Measurements from ENCODE around the gene SOWAHA.
"Not testable (repeated sequence)": the region's sequence is repeated elsewhere in the genome, so short reads cannot be mapped to it uniquely, and the experiment has no call there.

The SOWAHA gene

GRCh38 chr5:132853323-132853722 lies 40.2 kb downstream of the SOWAHA start:
- no peak for DNase-seq (ENCODE audit: low read depth, low spot score)

- no peak for DNase-seq (ENCODE audit: low read depth, low spot score)
These were observed 40.7 kb downstream of the SOWAHA start for GRCh38 chr5:132853790-132854189.

GRCh38 chr5:132854301-132854700 lies 41.2 kb downstream of the SOWAHA start:
- DNase-seq (ENCODE audit: low read depth, low spot score) = no peak

- DNase-seq (ENCODE audit: low read depth, low spot score) = not testable (repeated sequence)
These were observed 41.9 kb downstream of the SOWAHA start for GRCh38 chr5:132854992-132855391.

- no peak for DNase-seq (ENCODE audit: low read depth, low spot score)
These were observed 42.9 kb downstream of the SOWAHA start for GRCh38 chr5:132856011-132856410.

GRCh38 chr5:132859889-132860437 lies 46.9 kb downstream of the SOWAHA start:
- DNase-seq (ENCODE audit: low read depth, low spot score) = no peak

GRCh38 chr5:132860742-132861141 lies 47.6 kb downstream of the SOWAHA start:
- DNase-seq (ENCODE audit: low read depth, low spot score) = no peak

- no peak for DNase-seq (ENCODE audit: low read depth, low spot score)
These were observed 52.7 kb downstream of the SOWAHA start for GRCh38 chr5:132865668-132866341.

Measured in brain pericyte (primary cell).